Measurements from ENCODE around the gene SLC2A9. TPM values are rescaled to one million over a fixed set of nuclear protein-coding genes. Genes with fewer than 3 reads are reported as not detected.

Gene SLC2A9
- polyA plus RNA-seq, 2 of the 4 experiments (the other 2 are of a cell fraction), result 0.62 to 0.70 TPM

- no peaks in the 10 kb centered on the region for H3K9me3 ChIP-seq
- ChIA-PET POLR2A (no interaction called here), CTCF (interaction anchor here (1.4 kb wide), 1 partner anchor 12 kb away, joined by 4 read pairs; no protein-coding TSS in a partner anchor)
- H3K4me3 ChIP-seq, result no peak overlapping the region
- ATAC-seq, result no peak
- no peak for DNase-seq (ENCODE audit: low read depth in 1 of 2, low spot score in 1 of 2)
- H3K4me2 ChIP-seq, result no peak overlapping the region
- WGBS (ENCODE audit: missing lambda C conversion rate), result 73% methylated on average over 2 of the region's 2 CpGs
- no peak overlapping the region for H3K27ac ChIP-seq
- FAIRE-seq, result no peak
- TF ChIP-seq ZSCAN20 (CRISPR knock-in tag; IDR thresholded peaks at IDR 0.05) (no peak), RARB (CRISPR knock-in tag; IDR thresholded peaks at IDR 0.05) (no peak), GATA3 (IDR thresholded peaks at IDR 0.05; ENCODE audit: borderline replicate concordance) (no peak), ZFP36 (IDR thresholded peaks at IDR 0.05; ENCODE audit: borderline replicate concordance, partially characterized antibody) (no peak), ZNF302 (CRISPR knock-in tag; IDR thresholded peaks at IDR 0.05) (no peak), HDAC2 (IDR thresholded peaks at IDR 0.05) (no peak), E2F6 (IDR thresholded peaks at IDR 0.05; ENCODE audit: borderline replicate concordance, low read depth) (no peak), ELK1 (IDR thresholded peaks at IDR 0.05; ENCODE audit: low read depth, low read length) (no peak), NFE2L2 (conservative IDR thresholded peaks at IDR 0.05; ENCODE audit: low read length) (no peak), SMC3 (IDR thresholded peaks at IDR 0.05) (no peak), RCOR1 (IDR thresholded peaks at IDR 0.05; ENCODE audit: low read depth, low read length) (no peak), CBX8 (IDR thresholded peaks at IDR 0.05) (no peak)
- TF ChIP-seq, protein P1, sequence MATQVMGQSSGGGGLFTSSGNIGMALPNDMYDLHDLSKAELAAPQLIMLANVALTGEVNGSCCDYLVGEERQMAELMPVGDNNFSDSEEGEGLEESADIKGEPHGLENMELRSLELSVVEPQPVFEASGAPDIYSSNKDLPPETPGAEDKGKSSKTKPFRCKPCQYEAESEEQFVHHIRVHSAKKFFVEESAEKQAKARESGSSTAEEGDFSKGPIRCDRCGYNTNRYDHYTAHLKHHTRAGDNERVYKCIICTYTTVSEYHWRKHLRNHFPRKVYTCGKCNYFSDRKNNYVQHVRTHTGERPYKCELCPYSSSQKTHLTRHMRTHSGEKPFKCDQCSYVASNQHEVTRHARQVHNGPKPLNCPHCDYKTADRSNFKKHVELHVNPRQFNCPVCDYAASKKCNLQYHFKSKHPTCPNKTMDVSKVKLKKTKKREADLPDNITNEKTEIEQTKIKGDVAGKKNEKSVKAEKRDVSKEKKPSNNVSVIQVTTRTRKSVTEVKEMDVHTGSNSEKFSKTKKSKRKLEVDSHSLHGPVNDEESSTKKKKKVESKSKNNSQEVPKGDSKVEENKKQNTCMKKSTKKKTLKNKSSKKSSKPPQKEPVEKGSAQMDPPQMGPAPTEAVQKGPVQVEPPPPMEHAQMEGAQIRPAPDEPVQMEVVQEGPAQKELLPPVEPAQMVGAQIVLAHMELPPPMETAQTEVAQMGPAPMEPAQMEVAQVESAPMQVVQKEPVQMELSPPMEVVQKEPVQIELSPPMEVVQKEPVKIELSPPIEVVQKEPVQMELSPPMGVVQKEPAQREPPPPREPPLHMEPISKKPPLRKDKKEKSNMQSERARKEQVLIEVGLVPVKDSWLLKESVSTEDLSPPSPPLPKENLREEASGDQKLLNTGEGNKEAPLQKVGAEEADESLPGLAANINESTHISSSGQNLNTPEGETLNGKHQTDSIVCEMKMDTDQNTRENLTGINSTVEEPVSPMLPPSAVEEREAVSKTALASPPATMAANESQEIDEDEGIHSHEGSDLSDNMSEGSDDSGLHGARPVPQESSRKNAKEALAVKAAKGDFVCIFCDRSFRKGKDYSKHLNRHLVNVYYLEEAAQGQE (IDR thresholded peaks at IDR 0.05), result no peak
- peaks cover 23% of the 10 kb centered on the region for H3K4me1 ChIP-seq
Observed at GRCh38 chr4:10002278-10002677, 19.0 kb downstream of the SLC2A9 start.

GRCh38 chr4:10001757-10002156 lies 19.5 kb downstream of the SLC2A9 start:
- Histone ChIP-seq H3K4me2 (no peak overlapping the region), H3K9me3 (no peaks in the 10 kb centered on the region), H3K4me3 (no peak overlapping the region), H3K4me1 (peaks cover 22% of the 10 kb centered on the region), H3K27ac (no peak overlapping the region)
- 97% methylated on average over 4 of the region's 4 CpGs for WGBS (ENCODE audit: missing lambda C conversion rate)
- ATAC-seq (no peak), FAIRE-seq (no peak), DNase-seq (ENCODE audit: low read depth in 1 of 2, low spot score in 1 of 2) (no peak)
- TF ChIP-seq, protein P2, sequence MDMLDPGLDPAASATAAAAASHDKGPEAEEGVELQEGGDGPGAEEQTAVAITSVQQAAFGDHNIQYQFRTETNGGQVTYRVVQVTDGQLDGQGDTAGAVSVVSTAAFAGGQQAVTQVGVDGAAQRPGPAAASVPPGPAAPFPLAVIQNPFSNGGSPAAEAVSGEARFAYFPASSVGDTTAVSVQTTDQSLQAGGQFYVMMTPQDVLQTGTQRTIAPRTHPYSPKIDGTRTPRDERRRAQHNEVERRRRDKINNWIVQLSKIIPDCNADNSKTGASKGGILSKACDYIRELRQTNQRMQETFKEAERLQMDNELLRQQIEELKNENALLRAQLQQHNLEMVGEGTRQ (IDR thresholded peaks at IDR 0.05), result no peak
- TF ChIP-seq HES2 (IDR thresholded peaks at IDR 0.05) (no peak), EHF (CRISPR knock-in tag; IDR thresholded peaks at IDR 0.05) (no peak), ZC3H11A (IDR thresholded peaks at IDR 0.05) (no peak), RNF2 (IDR thresholded peaks at IDR 0.05; ENCODE audit: borderline replicate concordance, low read depth) (no peak), FOSB (CRISPR knock-in tag; IDR thresholded peaks at IDR 0.05) (no peak), MYC (IDR thresholded peaks at IDR 0.05; ENCODE audit: borderline replicate concordance, low read length) (no peak), FOSL2 (IDR thresholded peaks at IDR 0.05) (no peak), FOSL2 (CRISPR knock-in tag; IDR thresholded peaks at IDR 0.05) (no peak), CBX8 (IDR thresholded peaks at IDR 0.05) (no peak), SREBF2 (IDR thresholded peaks at IDR 0.05) (no peak), ELK1 (IDR thresholded peaks at IDR 0.05; ENCODE audit: low read depth, low read length) (no peak), MAZ (IDR thresholded peaks at IDR 0.05; ENCODE audit: borderline replicate concordance, low read depth, low read length) (no peak), TFCP2L1 (CRISPR knock-in tag; IDR thresholded peaks at IDR 0.05) (no peak), HOXB13 (CRISPR knock-in tag; IDR thresholded peaks at IDR 0.05; ENCODE audit: low read depth) (no peak), MAFK (IDR thresholded peaks at IDR 0.05; ENCODE audit: partially characterized antibody) (no peak), PHF8 (IDR thresholded peaks at IDR 0.05; ENCODE audit: borderline replicate concordance, low read depth) (no peak), KDM1A (IDR thresholded peaks at IDR 0.05; ENCODE audit: low read depth) (no peak), KDM5A (IDR thresholded peaks at IDR 0.05) (no peak), POLR2AphosphoS2 (conservative IDR thresholded peaks at IDR 0.05; ENCODE audit: low read length) (no peak)
- TF ChIP-seq, protein P3, sequence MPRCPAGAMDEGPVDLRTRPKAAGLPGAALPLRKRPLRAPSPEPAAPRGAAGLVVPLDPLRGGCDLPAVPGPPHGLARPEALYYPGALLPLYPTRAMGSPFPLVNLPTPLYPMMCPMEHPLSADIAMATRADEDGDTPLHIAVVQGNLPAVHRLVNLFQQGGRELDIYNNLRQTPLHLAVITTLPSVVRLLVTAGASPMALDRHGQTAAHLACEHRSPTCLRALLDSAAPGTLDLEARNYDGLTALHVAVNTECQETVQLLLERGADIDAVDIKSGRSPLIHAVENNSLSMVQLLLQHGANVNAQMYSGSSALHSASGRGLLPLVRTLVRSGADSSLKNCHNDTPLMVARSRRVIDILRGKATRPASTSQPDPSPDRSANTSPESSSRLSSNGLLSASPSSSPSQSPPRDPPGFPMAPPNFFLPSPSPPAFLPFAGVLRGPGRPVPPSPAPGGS (IDR thresholded peaks at IDR 0.05), result no peak
- ChIA-PET POLR2A (no interaction called here), CTCF (interaction anchor here (1.4 kb wide), 1 partner anchor 12 kb away, joined by 4 read pairs; no protein-coding TSS in a partner anchor)

Measured in A549 (cell line).